Measurements from ENCODE around the gene SEC63.

Gene SEC63

GRCh38 chr6:107987805-107988204 is 29.8 kb upstream of the SEC63 start:
- DNase-seq (ENCODE audit: extremely low spot score) = no peak
- POLR2A ChIA-PET = no interaction called here
- no peak for TF ChIP-seq L3MBTL2 (conservative IDR thresholded peaks at IDR 0.05)
- TF ChIP-seq BHLHE40 (IDR thresholded peaks at IDR 0.05; ENCODE audit: borderline replicate concordance) = no peak
- CTCF ChIA-PET = no interaction called here

GRCh38 chr6:107985701-107986100 is 27.7 kb upstream of the SEC63 start:
- no peak for DNase-seq (ENCODE audit: extremely low spot score)
- TF ChIP-seq FOXK2 (IDR thresholded peaks at IDR 0.05) = no peak
- TF ChIP-seq LEF1 (IDR thresholded peaks at IDR 0.05; ENCODE audit: borderline replicate concordance) = no peak
- no peak for TF ChIP-seq PKNOX1 (IDR thresholded peaks at IDR 0.05)
- TF ChIP-seq ARNT (IDR thresholded peaks at IDR 0.05) = no peak
- no peak for TF ChIP-seq CTBP1 (IDR thresholded peaks at IDR 0.05; ENCODE audit: borderline replicate concordance)
- no peak for TF ChIP-seq BHLHE40 (IDR thresholded peaks at IDR 0.05; ENCODE audit: borderline replicate concordance)
- no peak for TF ChIP-seq L3MBTL2 (conservative IDR thresholded peaks at IDR 0.05)
- TF ChIP-seq NFRKB (IDR thresholded peaks at IDR 0.05) = no peak
- TF ChIP-seq ZNF384 (IDR thresholded peaks at IDR 0.05) = no peak
- no peak for TF ChIP-seq FOXA1 (IDR thresholded peaks at IDR 0.05)
- no peak for TF ChIP-seq SUZ12 (IDR thresholded peaks at IDR 0.05)
- no peak for TF ChIP-seq SP1 (IDR thresholded peaks at IDR 0.05)
- no peak for TF ChIP-seq ELF4 (IDR thresholded peaks at IDR 0.05)
- no peak for TF ChIP-seq TARDBP (IDR thresholded peaks at IDR 0.05)
- TF ChIP-seq HDGF (IDR thresholded peaks at IDR 0.05; ENCODE audit: borderline replicate concordance) = no peak
- ChIA-PET POLR2A (no interaction called here), CTCF (interaction anchor here (0.6 to 0.7 kb wide), 2 partner anchors 84 to 436 kb away, joined by 3 read pairs; no protein-coding TSS in a partner anchor)

GRCh38 chr6:107983811-107984210 is 25.8 kb upstream of the SEC63 start:
- no peak for DNase-seq (ENCODE audit: extremely low spot score)
- TF ChIP-seq FOXM1 (IDR thresholded peaks at IDR 0.05; ENCODE audit: borderline replicate concordance) (no peak), PKNOX1 (IDR thresholded peaks at IDR 0.05) (no peak), FOXK2 (IDR thresholded peaks at IDR 0.05) (no peak), SP1 (IDR thresholded peaks at IDR 0.05) (no peak), NFRKB (IDR thresholded peaks at IDR 0.05) (no peak), SUZ12 (IDR thresholded peaks at IDR 0.05) (no peak), TARDBP (IDR thresholded peaks at IDR 0.05) (no peak), LEF1 (IDR thresholded peaks at IDR 0.05; ENCODE audit: borderline replicate concordance) (no peak), CTBP1 (IDR thresholded peaks at IDR 0.05; ENCODE audit: borderline replicate concordance) (no peak), ARNT (IDR thresholded peaks at IDR 0.05) (no peak), L3MBTL2 (conservative IDR thresholded peaks at IDR 0.05) (no peak), FOXA1 (IDR thresholded peaks at IDR 0.05) (no peak), ELF4 (IDR thresholded peaks at IDR 0.05) (no peak), HDGF (IDR thresholded peaks at IDR 0.05; ENCODE audit: borderline replicate concordance) (no peak)
- POLR2A ChIA-PET = no interaction called here
- CTCF ChIA-PET = no interaction called here

GRCh38 chr6:107982486-107982885 is 24.5 kb upstream of the SEC63 start:
- ChIA-PET CTCF (interaction anchor here (0.7 to 3.7 kb wide), 3 partner anchors 35 to 674 kb away, joined by 4 to 40 read pairs (median 4); no protein-coding TSS in a partner anchor), POLR2A (interaction anchor here (1.0 kb wide), 1 partner anchor 24 kb away, joined by 4 read pairs; the partner anchor contains the start of gene SEC63)
- no peak for DNase-seq (ENCODE audit: extremely low spot score)
- TF ChIP-seq L3MBTL2 (conservative IDR thresholded peaks at IDR 0.05) (no peak), ELF4 (IDR thresholded peaks at IDR 0.05) (no peak), PKNOX1 (IDR thresholded peaks at IDR 0.05) (no peak), FOXA1 (IDR thresholded peaks at IDR 0.05) (no peak)

- no peak for DNase-seq (ENCODE audit: extremely low spot score)
- ChIA-PET POLR2A (interaction anchor here (1.0 kb wide), 1 partner anchor 24 kb away, joined by 4 read pairs; the partner anchor contains the start of gene SEC63), CTCF (interaction anchor here (0.7 to 3.7 kb wide), 7 partner anchors 8 to 76 kb away, joined by 4 to 40 read pairs (median 8); no protein-coding TSS in a partner anchor)
- no peak for TF ChIP-seq CTBP1 (IDR thresholded peaks at IDR 0.05; ENCODE audit: borderline replicate concordance)
- no peak for TF ChIP-seq SP1 (IDR thresholded peaks at IDR 0.05)
Observed at GRCh38 chr6:107981695-107982094, 23.7 kb upstream of the SEC63 start.

GRCh38 chr6:107977283-107977682 is 19.3 kb upstream of the SEC63 start:
- CTCF ChIA-PET = interaction anchor here (0.6 to 0.8 kb wide), 3 partner anchors 62 to 545 kb away, joined by 3 to 4 read pairs (median 3); no protein-coding TSS in a partner anchor
- TF ChIP-seq HDGF (IDR thresholded peaks at IDR 0.05; ENCODE audit: borderline replicate concordance) = no peak
- peak; percentile 90 for TF ChIP-seq ZNF384 (IDR thresholded peaks at IDR 0.05)
- POLR2A ChIA-PET = no interaction called here
- DNase-seq (ENCODE audit: extremely low spot score) = no peak

GRCh38 chr6:107976155-107976783 is 18.3 kb upstream of the SEC63 start:
- TF ChIP-seq BHLHE40 (IDR thresholded peaks at IDR 0.05; ENCODE audit: borderline replicate concordance) (no peak), SUZ12 (IDR thresholded peaks at IDR 0.05) (no peak), ELF4 (IDR thresholded peaks at IDR 0.05) (no peak), SP1 (IDR thresholded peaks at IDR 0.05) (no peak), FOXM1 (IDR thresholded peaks at IDR 0.05; ENCODE audit: borderline replicate concordance) (no peak), NFRKB (IDR thresholded peaks at IDR 0.05) (no peak), ZNF384 (IDR thresholded peaks at IDR 0.05) (no peak), PKNOX1 (IDR thresholded peaks at IDR 0.05) (no peak)
- DNase-seq (ENCODE audit: extremely low spot score) = no peak
- POLR2A ChIA-PET = interaction anchor here (1.2 kb wide), 1 partner anchor 18 kb away, joined by 3 read pairs; the partner anchor contains the start of gene SEC63
- CTCF ChIA-PET = interaction anchor here (1.1 kb wide), 1 partner anchor 73 kb away, joined by 3 read pairs; no protein-coding TSS in a partner anchor
